ENCODE results near the gene CKS1B. TPM values are rescaled to one million over a fixed set of nuclear protein-coding genes. Genes with fewer than 3 reads are reported as not detected.

Gene CKS1B
- total and polyA plus RNA-seq, 7 experiments from 2014 or later = 8.4 to 105 (median 10.9) TPM

GRCh38 chr1:154964359-154964758 lies 10.1 kb upstream of the CKS1B start:
- POLR2A ChIA-PET = interaction anchor here (0.6 to 13.7 kb wide), 7 partner anchors 9 to 374 kb away, joined by 3 to 160 read pairs (median 5); partner anchors contain the start of genes CKS1B, PBXIP1, PMVK and SHC1
- H3K36me3 Mint-ChIP-seq = peaks cover 0 to 15% (median 3%) of the 10 kb centered on the region in 5 donors
- no peaks in the 10 kb centered on the region for H3K27me3 Mint-ChIP-seq
- H3K4me3 Mint-ChIP-seq = no peak overlapping the region
- H3K9me3 Mint-ChIP-seq = no peaks in the 10 kb centered on the region
- H3K4me1 Mint-ChIP-seq = peaks cover 20 to 55% (median 42%) of the 10 kb centered on the region in 7 donors
- intact Hi-C loops (cut with micrococcal nuclease) = loop anchor here in 1 of 2 donors (5.0 kb wide), 1 partner anchor 742 kb away; the partner anchor contains the start of gene UBAP2L
- peak overlapping the region in 5 of 9 donors; percentile 22 to 95 (median 59) for H3K27ac Mint-ChIP-seq
- ATAC-seq = no peak
- Histone ChIP-seq H3K36me3 (ENCODE audit: control insufficient read depth in 2 of 3, insufficient read depth in 3 of 3, low read length in 3 of 3) (peaks cover 16 to 74% (median 19%) of the 10 kb centered on the region in 3 experiments), H3K27ac (ENCODE audit: low read depth, low read length) (no peak overlapping the region), H3K27me3 (ENCODE audit: control insufficient read depth in 2 of 2, insufficient read depth in 2 of 2, low read length in 2 of 2) (no peaks in the 10 kb centered on the region), H3K9me3 (ENCODE audit: control insufficient read depth in 2 of 3, low read length in 3 of 3) (no peaks in the 10 kb centered on the region), H3K4me3 (ENCODE audit: low read length) (no peak overlapping the region), H3K4me1 (ENCODE audit: control insufficient read depth in 2 of 2, insufficient read depth in 2 of 2, low read length in 2 of 2) (peaks cover 16 to 23% of the 10 kb centered on the region in 2 donors)
- DNase-seq = no peak
- CTCF ChIA-PET = interaction anchor here (0.8 to 7.6 kb wide), 4 partner anchors 14 to 96 kb away, joined by 3 to 72 read pairs (median 3); no protein-coding TSS in a partner anchor

- Mint-ChIP-seq H3K36me3 (peaks cover 0 to 17% (median 3%) of the 10 kb centered on the region in 5 donors), H3K27me3 (no peaks in the 10 kb centered on the region), H3K4me1 (peaks cover 14 to 54% (median 35%) of the 10 kb centered on the region in 7 donors), H3K4me3 (no peak overlapping the region), H3K27ac (peak overlapping the region in 3 of 9 donors; percentile 33 to 59 (median 46)), H3K9me3 (no peaks in the 10 kb centered on the region)
- Histone ChIP-seq H3K4me1 (ENCODE audit: control insufficient read depth in 2 of 2, insufficient read depth in 2 of 2, low read length in 2 of 2) (peaks cover 11 to 23% of the 10 kb centered on the region in 2 donors), H3K36me3 (ENCODE audit: control insufficient read depth in 2 of 3, insufficient read depth in 3 of 3, low read length in 3 of 3) (peaks cover 16 to 80% (median 19%) of the 10 kb centered on the region in 3 experiments), H3K27me3 (ENCODE audit: control insufficient read depth in 2 of 2, insufficient read depth in 2 of 2, low read length in 2 of 2) (no peaks in the 10 kb centered on the region), H3K4me3 (ENCODE audit: low read length) (no peak overlapping the region), H3K9me3 (ENCODE audit: control insufficient read depth in 2 of 3, low read length in 3 of 3) (no peaks in the 10 kb centered on the region), H3K27ac (ENCODE audit: low read depth, low read length) (no peak overlapping the region)
- intact Hi-C loops (cut with micrococcal nuclease) = no loop called here
- CTCF ChIA-PET = interaction anchor here (7.6 kb wide), 1 partner anchor 51 kb away, joined by 72 read pairs; no protein-coding TSS in a partner anchor
- POLR2A ChIA-PET = interaction anchor here (0.9 to 13.7 kb wide), 7 partner anchors 8 to 50 kb away, joined by 3 to 160 read pairs (median 5); partner anchors contain the start of genes CKS1B, LENEP and SHC1
- DNase-seq = no peak
- ATAC-seq = no peak
These were observed 8.4 kb upstream of the CKS1B start for GRCh38 chr1:154966111-154966510.

GRCh38 chr1:154967331-154967950 lies 7.0 kb upstream of the CKS1B start:
- Histone ChIP-seq H3K27me3 (ENCODE audit: control insufficient read depth in 2 of 2, insufficient read depth in 2 of 2, low read length in 2 of 2) (no peaks in the 10 kb centered on the region), H3K27ac (ENCODE audit: low read depth, low read length) (no peak overlapping the region), H3K4me3 (ENCODE audit: low read length) (no peak overlapping the region), H3K9me3 (ENCODE audit: control insufficient read depth in 2 of 3, low read length in 3 of 3) (no peaks in the 10 kb centered on the region), H3K36me3 (ENCODE audit: control insufficient read depth in 2 of 3, insufficient read depth in 3 of 3, low read length in 3 of 3) (peaks cover 16 to 79% (median 19%) of the 10 kb centered on the region in 3 experiments), H3K4me1 (ENCODE audit: control insufficient read depth in 2 of 2, insufficient read depth in 2 of 2, low read length in 2 of 2) (peaks cover 13 to 29% of the 10 kb centered on the region in 2 donors)
- POLR2A ChIA-PET = interaction anchor here (1.1 to 13.7 kb wide), 4 partner anchors 7 to 49 kb away, joined by 3 to 160 read pairs (median 12); partner anchors contain the start of genes CKS1B, LENEP and SHC1
- intact Hi-C loops (cut with micrococcal nuclease) = no loop called here
- H3K27ac Mint-ChIP-seq = peak overlapping the region in 6 of 9 donors; percentile 13 to 58 (median 32)
- H3K4me1 Mint-ChIP-seq = peaks cover 26 to 59% (median 42%) of the 10 kb centered on the region in 7 donors
- CTCF ChIA-PET = interaction anchor here (7.6 kb wide), 1 partner anchor 50 kb away, joined by 72 read pairs; no protein-coding TSS in a partner anchor
- peaks cover 0 to 2% (median 0%) of the 10 kb centered on the region in 11 donors for H3K9me3 Mint-ChIP-seq
- H3K36me3 Mint-ChIP-seq = peaks cover 0 to 22% (median 3%) of the 10 kb centered on the region in 5 donors
- ATAC-seq = no peak
- no peaks in the 10 kb centered on the region for H3K27me3 Mint-ChIP-seq
- DNase-seq = no peak
- H3K4me3 Mint-ChIP-seq = no peak overlapping the region

- ChIA-PET POLR2A (interaction anchor here (11.7 kb wide), 1 partner anchor 8 kb away, joined by 160 read pairs; the partner anchor contains the start of genes PBXIP1 and PYGO2), CTCF (no interaction called here)
- Histone ChIP-seq H3K9me3 (ENCODE audit: control insufficient read depth in 2 of 3, low read length in 3 of 3) (no peaks in the 10 kb centered on the region), H3K4me1 (ENCODE audit: control insufficient read depth in 2 of 2, insufficient read depth in 2 of 2, low read length in 2 of 2) (peaks cover 20 to 26% of the 10 kb centered on the region in 2 donors), H3K4me3 (ENCODE audit: low read length) (no peak overlapping the region), H3K27me3 (ENCODE audit: control insufficient read depth in 2 of 2, insufficient read depth in 2 of 2, low read length in 2 of 2) (no peaks in the 10 kb centered on the region), H3K27ac (ENCODE audit: low read depth, low read length) (peak overlapping the region; percentile 51), H3K36me3 (ENCODE audit: control insufficient read depth in 2 of 3, insufficient read depth in 3 of 3, low read length in 3 of 3) (peaks cover 13 to 75% (median 19%) of the 10 kb centered on the region in 3 experiments)
- peaks cover 0 to 2% (median 0%) of the 10 kb centered on the region in 11 donors for H3K9me3 Mint-ChIP-seq
- peaks cover 0 to 18% (median 2%) of the 10 kb centered on the region in 5 donors for H3K36me3 Mint-ChIP-seq
- peak overlapping the region in 8 of 9 donors; percentile 36 to 86 (median 66) for H3K27ac Mint-ChIP-seq
- H3K4me1 Mint-ChIP-seq = peaks cover 30 to 55% (median 37%) of the 10 kb centered on the region in 7 donors
- no peak overlapping the region for H3K4me3 Mint-ChIP-seq
- no peak for ATAC-seq
- DNase-seq = no peak
- intact Hi-C loops (cut with micrococcal nuclease) = no loop called here
- no peaks in the 10 kb centered on the region for H3K27me3 Mint-ChIP-seq
These were observed 5.8 kb upstream of the CKS1B start for GRCh38 chr1:154968731-154969130.

GRCh38 chr1:154969246-154969645 lies 5.2 kb upstream of the CKS1B start:
- H3K27ac Mint-ChIP-seq = peak overlapping the region; percentile 8 to 86 (median 60)
- ChIA-PET POLR2A (interaction anchor here (11.7 kb wide), 1 partner anchor 9 kb away, joined by 160 read pairs; the partner anchor contains the start of genes PBXIP1 and PYGO2), CTCF (interaction anchor here (1.1 to 1.8 kb wide), 2 partner anchors 25 to 30 kb away, joined by 3 to 6 read pairs; no protein-coding TSS in a partner anchor)
- no peaks in the 10 kb centered on the region for H3K9me3 ChIP-seq (ENCODE audit: control insufficient read depth in 2 of 3, low read length in 3 of 3)
- H3K4me1 Mint-ChIP-seq = peaks cover 27 to 52% (median 34%) of the 10 kb centered on the region in 7 donors
- H3K4me3 Mint-ChIP-seq = peak overlapping the region in 2 of 10 donors; percentile 43 to 48
- H3K27me3 Mint-ChIP-seq = no peaks in the 10 kb centered on the region
- intact Hi-C loops (cut with micrococcal nuclease) = no loop called here
- ATAC-seq (no peak), DNase-seq (no peak)
- no peaks in the 10 kb centered on the region for H3K27me3 ChIP-seq (ENCODE audit: control insufficient read depth in 2 of 2, insufficient read depth in 2 of 2, low read length in 2 of 2)
- H3K36me3 Mint-ChIP-seq = peaks cover 0 to 15% (median 0%) of the 10 kb centered on the region in 5 donors
- peaks cover 20 to 26% of the 10 kb centered on the region in 2 donors for H3K4me1 ChIP-seq (ENCODE audit: control insufficient read depth in 2 of 2, insufficient read depth in 2 of 2, low read length in 2 of 2)
- peaks cover 0 to 2% (median 0%) of the 10 kb centered on the region in 11 donors for H3K9me3 Mint-ChIP-seq
- peaks cover 11 to 70% (median 19%) of the 10 kb centered on the region in 3 experiments for H3K36me3 ChIP-seq (ENCODE audit: control insufficient read depth in 2 of 3, insufficient read depth in 3 of 3, low read length in 3 of 3)
- H3K27ac ChIP-seq (ENCODE audit: low read depth, low read length) = peak overlapping the region; percentile 51
- no peak overlapping the region for H3K4me3 ChIP-seq (ENCODE audit: low read length)

- H3K4me1 ChIP-seq (ENCODE audit: control insufficient read depth in 2 of 2, insufficient read depth in 2 of 2, low read length in 2 of 2) = peaks cover 20 to 26% of the 10 kb centered on the region in 2 donors
- DNase-seq (no peak), ATAC-seq (no peak)
- H3K27me3 Mint-ChIP-seq = no peaks in the 10 kb centered on the region
- peak overlapping the region; percentile 51 for H3K27ac ChIP-seq (ENCODE audit: low read depth, low read length)
- intact Hi-C loops (cut with micrococcal nuclease) = loop anchor here in 1 of 2 donors (10.0 kb wide), 1 partner anchor 355 kb away; the partner anchor contains the start of gene RUSC1
- H3K4me1 Mint-ChIP-seq = peaks cover 27 to 48% (median 34%) of the 10 kb centered on the region in 7 donors
- H3K9me3 Mint-ChIP-seq = peaks cover 0 to 2% (median 0%) of the 10 kb centered on the region in 11 donors
- ChIA-PET POLR2A (interaction anchor here (0.9 to 11.7 kb wide), 7 partner anchors 10 to 74 kb away, joined by 3 to 160 read pairs (median 3); partner anchors contain the start of genes FLAD1, PBXIP1 and PYGO2), CTCF (interaction anchor here (1.1 to 10.5 kb wide), 4 partner anchors 13 to 45 kb away, joined by 3 to 94 read pairs (median 6); partner anchors contain the start of gene FLAD1)
- peak overlapping the region in 8 of 9 donors; percentile 8 to 86 (median 67) for H3K27ac Mint-ChIP-seq
- H3K36me3 ChIP-seq (ENCODE audit: control insufficient read depth in 2 of 3, insufficient read depth in 3 of 3, low read length in 3 of 3) = peaks cover 11 to 63% (median 19%) of the 10 kb centered on the region in 3 experiments
- H3K27me3 ChIP-seq (ENCODE audit: control insufficient read depth in 2 of 2, insufficient read depth in 2 of 2, low read length in 2 of 2) = no peaks in the 10 kb centered on the region
- H3K4me3 Mint-ChIP-seq = peak overlapping the region in 1 of 10 donors; percentile 48
- no peak overlapping the region for H3K4me3 ChIP-seq (ENCODE audit: low read length)
- H3K9me3 ChIP-seq (ENCODE audit: control insufficient read depth in 2 of 3, low read length in 3 of 3) = no peaks in the 10 kb centered on the region
- H3K36me3 Mint-ChIP-seq = peaks cover 0 to 15% (median 0%) of the 10 kb centered on the region in 5 donors
These were observed 4.5 kb upstream of the CKS1B start for GRCh38 chr1:154969860-154970452.

Measured in naive thymus-derived CD4-positive, alpha-beta T cell (primary cell).